Loucy (cell line): ENCODE results near the gene C19orf12.

Experiments used
- CTCF ChIP-seq: fragments of 200-600 bp; sonication (generic); conservative IDR thresholded peaks from 2 replicates; pipeline ENCODE4 v1.5.1; 2014; ENCODE audit warnings: mild to moderate bottlenecking, antibody characterized with exemption, low read length
- EZH2phosphoT487 ChIP-seq: fragments of 200-600 bp; IDR thresholded peaks from 2 replicates; pipeline ENCODE4 v1.6.1; 2018; ENCODE audit warnings: antibody characterized with exemption, mild to moderate bottlenecking, moderate library complexity, borderline replicate concordance

GRCh38 chr19:29653398-29653797, 61.7 kb downstream of the C19orf12 start:
- TF ChIP-seq CTCF, result no peak
- TF ChIP-seq EZH2phosphoT487, result no peak
